ENCODE data around the gene CDCA4.

GRCh38 chr14:105062048-105062433 lies 41.2 kb upstream of the CDCA4 start:
- TF ChIP-seq, protein P1, sequence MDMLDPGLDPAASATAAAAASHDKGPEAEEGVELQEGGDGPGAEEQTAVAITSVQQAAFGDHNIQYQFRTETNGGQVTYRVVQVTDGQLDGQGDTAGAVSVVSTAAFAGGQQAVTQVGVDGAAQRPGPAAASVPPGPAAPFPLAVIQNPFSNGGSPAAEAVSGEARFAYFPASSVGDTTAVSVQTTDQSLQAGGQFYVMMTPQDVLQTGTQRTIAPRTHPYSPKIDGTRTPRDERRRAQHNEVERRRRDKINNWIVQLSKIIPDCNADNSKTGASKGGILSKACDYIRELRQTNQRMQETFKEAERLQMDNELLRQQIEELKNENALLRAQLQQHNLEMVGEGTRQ (IDR thresholded peaks at IDR 0.05; ENCODE audit: borderline replicate concordance, low read depth, low read length) = no peak
- TF ChIP-seq CTCF (IDR thresholded peaks at IDR 0.05) (no peak), EZH2phosphoT487 (IDR thresholded peaks at IDR 0.05; ENCODE audit: borderline replicate concordance, low read depth) (no peak), POLR2AphosphoS5 (IDR thresholded peaks at IDR 0.05; ENCODE audit: low read depth, low read length) (no peak), NRF1 (IDR thresholded peaks at IDR 0.05; ENCODE audit: low read depth, low read length) (no peak), FOXJ3 (CRISPR knock-in tag; IDR thresholded peaks at IDR 0.05) (no peak), RAD21 (IDR thresholded peaks at IDR 0.05; ENCODE audit: low read length) (no peak), EP300 (IDR thresholded peaks at IDR 0.05; ENCODE audit: borderline replicate concordance in 1 of 2, low read depth in 1 of 2, low read length in 1 of 2) (no peak), YY1 (IDR thresholded peaks at IDR 0.05; ENCODE audit: low read depth) (no peak), SMC3 (IDR thresholded peaks at IDR 0.05; ENCODE audit: low read depth, low read length) (no peak), GABPA (IDR thresholded peaks at IDR 0.05; ENCODE audit: low read depth) (no peak), TAF1 (IDR thresholded peaks at IDR 0.05; ENCODE audit: borderline replicate concordance, low read depth, low read length) (no peak), MXI1 (IDR thresholded peaks at IDR 0.05; ENCODE audit: low read depth, low read length) (no peak), JUND (IDR thresholded peaks at IDR 0.05) (no peak)
